Measurements from ENCODE around the gene GABPB2.

GRCh38 chr1:151145304-151146071 lies 74.9 kb downstream of the GABPB2 start:
- TF ChIP-seq CTCF (IDR thresholded peaks at IDR 0.05) (no peak), POLR2A (IDR thresholded peaks at IDR 0.05) (no peak), EP300 (IDR thresholded peaks at IDR 0.05) (no peak)
